Lung microvascular endothelial cell (primary cell): ENCODE results near the gene AMFR. TPM values are rescaled to one million over a fixed set of nuclear protein-coding genes. Genes with fewer than 3 reads are reported as not detected.
"Not testable (repeated sequence)": the region's sequence is repeated elsewhere in the genome, so short reads cannot be mapped to it uniquely, and the experiment has no call there.

Experiments
- DNase-seq, 2 donors: peaks; one replicate each; pipeline versions ENCODE4 v3.0.0 to v3.0.0-alpha.2; 2010; ENCODE audit warnings: low read depth in 2 of 2
- total RNA-seq: library from RNA; depleted of rRNA; stranded (reverse); fragments of >200 nt; gene quantifications from 2 replicates; pipeline ENCODE4 v1.2.1, GENCODE V29; 2014

AMFR gene
- total RNA-seq, 1 donor from 2014 or later, result 401 TPM

GRCh38 chr16:56424404-56424764, 961 bp downstream of the AMFR start:
- DNase-seq, result peak; percentile 8 to 15

GRCh38 chr16:56423584-56424403, 1.6 kb downstream of the AMFR start:
- DNase-seq, result peak; percentile 6 to 11

GRCh38 chr16:56422896-56423441, 2.4 kb downstream of the AMFR start:
- DNase-seq, result no peak

- no peak for DNase-seq
These were observed 3.2 kb downstream of the AMFR start for GRCh38 chr16:56421976-56422669.

GRCh38 chr16:56421313-56421712, 4.0 kb downstream of the AMFR start:
- DNase-seq, result no peak

GRCh38 chr16:56420613-56421012, 4.7 kb downstream of the AMFR start:
- no peak for DNase-seq

GRCh38 chr16:56419740-56420548, 5.4 kb downstream of the AMFR start:
- DNase-seq, result no peak

GRCh38 chr16:56417138-56417537, 8.2 kb downstream of the AMFR start:
- no peak for DNase-seq

- no peak for DNase-seq
These were observed 9.5 kb downstream of the AMFR start for GRCh38 chr16:56415875-56416274.

- DNase-seq, result no peak
These were observed 11.0 kb downstream of the AMFR start for GRCh38 chr16:56414366-56414765.

- no peak for DNase-seq
These were observed 12.0 kb downstream of the AMFR start for GRCh38 chr16:56413381-56413780.

GRCh38 chr16:56411624-56412023, 13.7 kb downstream of the AMFR start:
- DNase-seq, result no peak

GRCh38 chr16:56411123-56411522, 14.2 kb downstream of the AMFR start:
- DNase-seq, result no peak

- DNase-seq, result no peak
These were observed 16.1 kb downstream of the AMFR start for GRCh38 chr16:56409195-56409594.

GRCh38 chr16:56408379-56409098, 16.8 kb downstream of the AMFR start:
- no peak for DNase-seq

- DNase-seq, result no peak
These were observed 19.2 kb downstream of the AMFR start for GRCh38 chr16:56405977-56406672.

GRCh38 chr16:56401482-56401881, 23.9 kb downstream of the AMFR start:
- DNase-seq, result peak; percentile 5 to 12

- no peak for DNase-seq
These were observed 24.9 kb downstream of the AMFR start for GRCh38 chr16:56400458-56400857.

GRCh38 chr16:56399486-56399885, 25.9 kb downstream of the AMFR start:
- no peak for DNase-seq

GRCh38 chr16:56399047-56399446, 26.3 kb downstream of the AMFR start:
- no peak for DNase-seq

- DNase-seq, result not testable (repeated sequence)
These were observed 28.6 kb downstream of the AMFR start for GRCh38 chr16:56396724-56397123.
